Spleen (tissue), 7 donors: ENCODE measurements around the gene RMRP.
"Not testable (repeated sequence)": the region's sequence is repeated elsewhere in the genome, so short reads cannot be mapped to it uniquely, and the experiment has no call there.

Experiments used
- POLR2A ChIP-seq, 3 donors: fragments of 450-650 bp; IDR thresholded peaks; one replicate each; pipeline ENCODE4 v1.5.1; 2017; ENCODE audit warnings: antibody characterized with exemption in 3 of 3, mild to moderate bottlenecking in 1 of 3
- POLR2AphosphoS5 ChIP-seq, 3 donors: sonication (generic); formaldehyde crosslinking; IDR thresholded peaks; one replicate each; pipeline ENCODE4 v1.5.1; 2017; ENCODE audit warnings: antibody characterized with exemption in 3 of 3
- TF ChIP-seq, protein P1 (sequence below), 11 experiments: fragments of 200-600 bp in 7 of 11; fragments of 450-650 bp in 4 of 11; sonication (generic) in 4 of 11; IDR thresholded peaks in 8 of 11; conservative IDR thresholded peaks in 3 of 11; 1 replicate in 7 of 11; 2 replicates in 4 of 11; pipeline versions ENCODE4 v1.4.0 to v1.8.0; 2016 to 2021; ENCODE audit warnings: antibody characterized with exemption in 11 of 11, inconsistent platforms in 4 of 11, mild to moderate bottlenecking in 1 of 11
- donor health status: DM: no; HTN: no; CAD: no; lungs with moderate emphysema.
- donor health status: DM: no; HTN: no; CAD: no.
- donor health status: DM: no; HTN: no; CAD: no.

DNA sequence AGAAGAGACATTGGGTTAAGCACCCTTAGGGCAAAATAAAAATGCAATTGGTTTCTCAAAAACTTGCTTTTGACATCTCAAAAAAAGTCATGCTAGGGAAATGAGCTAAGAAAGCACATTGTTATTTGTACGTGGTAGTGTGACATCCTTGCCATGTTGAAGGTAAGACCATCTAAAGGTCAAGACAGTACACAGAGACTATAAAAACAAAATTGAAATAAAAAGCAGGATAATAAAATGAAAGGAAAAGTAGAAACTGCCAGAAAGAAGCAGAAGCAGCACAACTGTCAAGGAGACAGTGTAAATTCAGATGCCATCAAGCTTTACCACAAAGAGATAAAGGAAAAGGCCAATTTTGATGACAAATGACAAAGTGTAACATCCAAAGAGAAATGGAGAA, 18.6 kb downstream of the RMRP start:
- TF ChIP-seq, protein P1, sequence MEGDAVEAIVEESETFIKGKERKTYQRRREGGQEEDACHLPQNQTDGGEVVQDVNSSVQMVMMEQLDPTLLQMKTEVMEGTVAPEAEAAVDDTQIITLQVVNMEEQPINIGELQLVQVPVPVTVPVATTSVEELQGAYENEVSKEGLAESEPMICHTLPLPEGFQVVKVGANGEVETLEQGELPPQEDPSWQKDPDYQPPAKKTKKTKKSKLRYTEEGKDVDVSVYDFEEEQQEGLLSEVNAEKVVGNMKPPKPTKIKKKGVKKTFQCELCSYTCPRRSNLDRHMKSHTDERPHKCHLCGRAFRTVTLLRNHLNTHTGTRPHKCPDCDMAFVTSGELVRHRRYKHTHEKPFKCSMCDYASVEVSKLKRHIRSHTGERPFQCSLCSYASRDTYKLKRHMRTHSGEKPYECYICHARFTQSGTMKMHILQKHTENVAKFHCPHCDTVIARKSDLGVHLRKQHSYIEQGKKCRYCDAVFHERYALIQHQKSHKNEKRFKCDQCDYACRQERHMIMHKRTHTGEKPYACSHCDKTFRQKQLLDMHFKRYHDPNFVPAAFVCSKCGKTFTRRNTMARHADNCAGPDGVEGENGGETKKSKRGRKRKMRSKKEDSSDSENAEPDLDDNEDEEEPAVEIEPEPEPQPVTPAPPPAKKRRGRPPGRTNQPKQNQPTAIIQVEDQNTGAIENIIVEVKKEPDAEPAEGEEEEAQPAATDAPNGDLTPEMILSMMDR (IDR thresholded peaks at IDR 0.05 in 8 of 11, conservative IDR thresholded peaks at IDR 0.05 in 3 of 11), result not testable (repeated sequence)
- TF ChIP-seq POLR2AphosphoS5, POLR2A (IDR thresholded peaks at IDR 0.05): not testable (repeated sequence)
